GM21528 (cell line): Measurements from ENCODE around the gene IRF2BP2.
"Not testable (repeated sequence)": the region's sequence is repeated elsewhere in the genome, so short reads cannot be mapped to it uniquely, and the experiment has no call there.

ENCODE experiments used
- ATAC-seq: cut with Tn5 transposase; IDR thresholded peaks from one replicate; pipeline ENCODE4 v1.9.1; 2021; ENCODE audit warnings: mild to moderate bottlenecking, moderate library complexity; ENCODE audit not compliant: unreplicated experiment, low FRiP score

IRF2BP2 gene

DNA sequence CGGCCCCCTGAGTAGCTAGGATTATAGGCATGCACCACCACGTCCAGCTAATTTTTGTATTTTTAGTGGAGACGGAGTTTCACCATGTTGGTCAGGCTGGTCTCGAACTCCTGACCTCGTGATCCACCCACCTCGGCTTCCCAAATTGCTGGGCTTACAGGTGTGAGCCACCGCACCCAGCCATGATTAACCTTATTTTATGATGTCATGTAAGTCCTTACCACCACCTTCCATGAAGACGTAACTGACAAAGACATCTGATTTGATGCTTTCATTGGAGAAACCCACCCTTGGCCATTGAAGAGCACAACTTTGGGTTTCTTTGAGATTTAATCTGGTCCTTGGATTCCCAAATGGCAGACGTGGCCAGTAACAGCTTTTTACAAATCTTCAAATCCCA, 24.9 kb upstream of the IRF2BP2 start:
- not testable (repeated sequence) for ATAC-seq

DNA sequence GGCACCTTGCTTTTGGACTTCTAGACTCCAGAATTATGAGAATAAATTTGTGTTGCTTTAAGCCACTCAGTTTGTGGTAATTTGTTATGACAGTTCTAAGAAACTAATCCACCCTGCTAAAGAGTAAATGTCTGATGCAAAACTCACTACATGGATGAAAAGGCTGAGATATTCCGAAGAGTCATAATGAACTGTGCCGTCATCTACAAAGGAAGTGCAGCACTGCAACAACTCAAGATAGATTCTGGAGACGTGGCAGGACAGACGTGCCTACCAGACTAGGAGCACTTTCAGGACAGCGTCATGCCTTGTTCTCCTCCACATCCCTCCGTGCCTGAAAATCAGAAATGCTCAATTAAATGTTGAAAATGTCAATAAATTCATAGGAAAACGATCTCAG, 24.4 kb upstream of the IRF2BP2 start:
- no peak for ATAC-seq

GRCh38 chr1:234633246-234634003, 23.4 kb upstream of the IRF2BP2 start:
- no peak for ATAC-seq

- no peak for ATAC-seq
Observed at GRCh38 chr1:234632225-234632624, 22.2 kb upstream of the IRF2BP2 start.

- ATAC-seq: no peak
Observed at GRCh38 chr1:234631721-234632125, 21.7 kb upstream of the IRF2BP2 start.

GRCh38 chr1:234629026-234629425, 19.0 kb upstream of the IRF2BP2 start:
- ATAC-seq: no peak

DNA sequence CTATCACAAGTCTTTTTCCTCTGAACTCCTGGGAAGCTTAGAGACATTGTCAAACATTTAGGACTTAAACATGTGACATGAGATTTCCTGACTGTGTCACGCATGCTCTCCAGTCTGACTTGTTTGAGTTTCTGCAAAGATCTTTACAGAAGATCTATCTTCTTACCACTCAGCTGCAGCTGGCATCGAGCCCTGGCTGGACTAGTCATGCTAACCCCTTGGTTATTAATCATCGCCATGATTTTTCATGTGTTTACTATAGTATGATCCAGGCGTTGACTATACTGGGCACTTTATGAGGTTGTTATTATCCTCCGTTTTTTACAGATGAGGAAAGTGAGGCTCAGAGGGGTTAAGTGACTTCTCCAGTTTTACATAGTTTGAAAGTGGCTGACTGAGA, 18.1 kb upstream of the IRF2BP2 start:
- ATAC-seq: no peak

DNA sequence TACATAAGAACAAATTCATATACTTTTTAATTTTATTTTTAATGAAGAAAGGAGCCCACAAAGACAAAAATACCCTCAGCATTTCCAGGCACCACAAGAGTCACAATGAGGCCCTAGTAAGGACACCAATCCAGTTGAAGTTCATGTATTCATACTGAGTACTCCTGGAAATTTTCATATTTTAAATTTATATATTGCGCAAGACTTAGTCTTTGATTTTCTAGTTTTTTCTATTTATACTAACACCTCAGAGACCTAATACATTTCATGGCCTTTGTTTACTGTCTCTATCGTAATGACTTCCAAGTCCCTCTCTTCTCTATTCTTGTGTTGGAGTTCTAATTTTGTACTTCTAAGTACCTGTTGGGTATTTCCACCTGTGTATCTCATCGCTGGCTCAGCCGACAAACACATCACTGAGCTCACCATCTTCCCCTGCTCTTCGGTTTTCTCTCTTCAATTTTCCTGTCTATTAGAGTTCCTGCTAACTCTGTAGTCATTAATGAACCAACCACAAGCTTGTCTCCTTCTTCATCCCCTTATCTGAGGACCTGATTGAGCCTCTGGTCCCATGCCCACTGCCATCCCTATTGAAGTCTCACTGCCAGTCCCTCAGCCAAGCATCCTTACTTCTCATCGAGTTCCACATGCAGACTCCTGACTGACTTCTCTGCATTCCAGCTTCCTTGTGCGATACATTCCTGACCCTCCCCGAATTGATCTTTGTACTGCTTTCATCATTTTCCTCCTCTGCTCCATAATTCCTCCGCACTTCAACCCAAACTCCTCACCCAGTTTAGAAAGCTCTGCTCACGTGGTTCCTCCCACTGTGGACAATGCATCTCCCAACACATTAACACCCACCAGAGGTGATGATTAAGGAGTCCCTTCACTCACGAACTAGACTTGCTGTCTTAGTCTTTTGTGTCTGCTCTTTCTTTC, 17.3 kb upstream of the IRF2BP2 start:
- no peak for ATAC-seq

- ATAC-seq: no peak
Observed at GRCh38 chr1:234626391-234626790, 16.4 kb upstream of the IRF2BP2 start.

DNA sequence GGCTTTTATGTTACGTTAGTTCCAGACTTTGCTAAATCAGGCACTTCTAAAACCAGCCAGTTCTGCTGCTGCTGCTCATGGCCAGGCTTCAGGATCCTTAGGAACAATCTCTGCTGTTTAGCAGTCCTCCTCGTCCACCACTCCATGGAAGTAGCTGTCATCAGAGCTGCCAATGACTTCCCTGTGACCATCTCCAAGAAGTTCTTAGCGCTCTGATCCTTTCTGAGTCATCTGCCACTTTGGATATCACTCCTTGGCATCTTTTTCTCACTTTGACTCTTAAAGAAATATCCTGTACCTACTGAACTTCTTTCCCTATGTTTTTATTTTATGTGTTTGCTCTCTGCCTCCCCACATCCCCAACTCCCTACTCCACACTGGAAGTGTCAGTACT, 14.7 kb upstream of the IRF2BP2 start:
- ATAC-seq: no peak

DNA sequence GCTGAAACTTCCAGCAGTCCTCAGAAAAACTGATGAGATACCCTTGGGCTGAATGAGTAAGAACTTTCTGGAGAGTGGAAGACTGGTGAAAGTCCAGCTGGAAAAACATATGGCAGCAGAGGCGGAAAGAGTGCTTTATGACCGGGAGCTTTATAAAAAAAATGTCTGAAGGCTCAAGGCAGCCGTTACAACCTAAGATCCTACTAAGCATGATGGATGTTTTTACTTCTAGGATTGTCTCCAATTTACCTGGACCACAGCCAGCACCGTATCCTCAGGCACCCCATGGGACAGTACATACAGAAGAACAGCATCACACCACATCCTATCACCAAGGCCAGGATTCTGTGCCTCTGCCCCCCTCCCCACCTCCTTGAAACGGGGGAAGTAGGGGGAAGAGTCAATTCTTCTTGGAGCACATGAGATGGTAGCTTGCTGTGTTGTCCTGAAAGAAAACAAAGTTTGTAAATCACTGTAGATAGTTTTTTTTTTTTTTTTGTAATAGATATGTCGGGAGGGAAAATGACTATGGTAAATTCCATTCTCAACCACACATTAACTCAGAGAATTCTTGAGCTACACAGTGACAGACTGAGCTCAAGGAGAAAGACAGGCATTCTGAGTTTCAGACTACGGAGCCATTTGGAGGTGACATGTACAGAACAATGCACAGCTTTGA, 11.8 kb upstream of the IRF2BP2 start:
- ATAC-seq: no peak

- ATAC-seq: no peak
Observed at GRCh38 chr1:234621127-234621468, 11.1 kb upstream of the IRF2BP2 start.

DNA sequence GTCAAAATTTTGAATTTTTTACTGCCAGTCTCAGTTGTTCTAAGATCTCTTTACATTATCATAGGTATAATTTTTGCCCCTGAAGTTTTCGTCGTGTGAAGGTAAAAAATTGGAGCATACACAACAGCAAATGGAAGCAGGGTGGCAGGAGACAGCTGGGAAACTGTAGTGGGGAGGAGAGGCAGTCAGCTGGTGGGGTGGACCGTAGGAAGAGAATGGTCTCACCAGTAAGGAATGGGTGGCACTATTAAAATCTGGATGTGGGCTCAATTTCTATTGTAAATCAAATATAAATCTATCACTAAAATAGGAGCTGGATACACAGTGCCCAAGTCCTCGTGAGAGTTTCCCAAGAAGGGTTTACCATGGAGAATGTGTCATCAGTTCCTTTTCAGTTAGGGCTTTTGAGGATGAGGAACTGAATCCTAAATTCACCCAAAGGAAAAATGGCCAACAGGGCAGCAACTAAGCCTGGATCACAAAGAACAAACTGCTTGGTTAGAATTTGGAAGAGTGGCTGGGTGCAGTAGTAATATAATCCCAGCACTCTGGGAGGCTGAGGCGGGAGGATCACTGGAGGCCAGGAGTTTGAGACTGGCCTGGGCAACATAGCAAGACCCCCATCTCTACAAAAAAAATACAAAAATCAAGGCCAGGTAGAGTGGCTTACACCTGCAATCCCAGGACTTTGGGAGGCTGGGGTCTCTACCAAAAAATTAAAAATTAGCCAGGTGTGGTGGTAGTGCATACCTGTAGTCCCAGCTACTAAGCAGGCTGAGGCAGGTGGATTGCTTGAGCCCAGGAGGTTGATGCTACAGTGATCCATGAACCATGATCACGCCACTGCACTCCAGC, 10.5 kb upstream of the IRF2BP2 start:
- ATAC-seq: no peak

DNA sequence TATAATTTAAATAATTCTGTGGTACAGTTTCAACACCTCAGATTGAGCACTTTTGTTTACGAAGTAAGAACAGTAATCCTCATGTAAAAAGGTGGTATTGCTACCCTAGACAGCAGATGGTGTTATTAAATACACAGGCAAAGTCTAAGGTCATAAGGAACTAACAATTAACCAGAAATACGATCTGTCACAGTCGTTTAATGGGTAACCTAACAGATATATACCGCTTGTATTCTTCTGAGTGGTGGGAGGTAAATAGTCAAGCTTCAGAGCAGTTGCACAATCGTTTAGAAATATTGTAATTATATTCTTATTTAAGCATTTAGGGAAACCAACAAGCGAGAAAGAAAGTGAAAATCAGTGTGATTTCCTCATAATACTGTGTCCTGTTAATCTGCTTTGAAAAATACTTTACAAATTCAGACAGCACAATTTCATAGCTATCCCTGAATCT, 9.8 kb upstream of the IRF2BP2 start:
- no peak for ATAC-seq

- no peak for ATAC-seq
Observed at GRCh38 chr1:234619071-234619480, 9.1 kb upstream of the IRF2BP2 start.

DNA sequence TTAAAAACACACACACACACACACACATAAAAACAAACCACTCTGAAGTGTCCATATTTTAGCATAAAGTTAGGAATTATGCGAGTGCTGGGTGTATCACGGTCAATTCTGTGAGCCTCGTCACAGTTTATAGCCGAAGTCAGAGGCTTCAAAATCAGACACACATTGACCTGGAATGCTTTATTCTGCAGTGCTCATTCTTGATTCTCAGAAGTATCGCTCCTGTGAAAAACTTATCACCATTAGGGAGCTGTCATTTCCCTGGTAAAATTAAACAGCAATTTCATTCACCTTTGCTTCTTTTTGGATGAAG, 8.7 kb upstream of the IRF2BP2 start:
- ATAC-seq: no peak

DNA sequence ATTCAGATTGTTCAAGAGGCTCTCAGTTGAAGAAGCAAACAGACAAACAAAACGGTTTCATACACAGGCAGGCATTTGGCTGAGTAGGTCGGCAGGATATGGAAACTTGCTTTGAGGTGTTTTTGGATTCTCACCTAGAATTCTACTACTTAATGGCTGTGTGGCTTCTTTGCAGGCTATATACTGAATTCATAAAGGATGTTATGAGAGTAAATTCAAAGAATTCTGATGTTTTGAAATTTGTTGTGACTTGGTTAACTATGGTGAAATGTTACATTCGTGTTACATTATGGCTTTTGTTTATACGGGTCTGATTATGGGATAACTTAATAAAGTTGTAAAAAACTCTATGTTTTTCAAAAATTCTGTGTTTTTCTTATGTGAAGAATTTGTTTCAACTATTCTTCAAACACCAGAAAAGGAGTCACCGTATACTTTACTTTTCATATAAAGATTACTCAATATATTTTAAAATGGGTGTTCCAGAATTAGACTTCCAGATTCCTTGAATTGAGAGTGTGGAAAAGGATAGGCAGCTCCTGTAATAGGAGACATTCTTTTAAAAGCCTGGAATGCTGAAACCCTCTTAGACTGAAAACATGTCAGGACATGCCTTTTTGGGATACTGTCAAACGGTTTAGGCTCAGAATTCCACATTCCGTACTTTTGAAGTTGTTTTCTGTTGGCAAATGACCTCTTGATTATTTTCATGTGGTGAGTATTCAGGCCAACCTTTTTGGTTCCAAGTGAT, 8.2 kb upstream of the IRF2BP2 start:
- no peak for ATAC-seq

DNA sequence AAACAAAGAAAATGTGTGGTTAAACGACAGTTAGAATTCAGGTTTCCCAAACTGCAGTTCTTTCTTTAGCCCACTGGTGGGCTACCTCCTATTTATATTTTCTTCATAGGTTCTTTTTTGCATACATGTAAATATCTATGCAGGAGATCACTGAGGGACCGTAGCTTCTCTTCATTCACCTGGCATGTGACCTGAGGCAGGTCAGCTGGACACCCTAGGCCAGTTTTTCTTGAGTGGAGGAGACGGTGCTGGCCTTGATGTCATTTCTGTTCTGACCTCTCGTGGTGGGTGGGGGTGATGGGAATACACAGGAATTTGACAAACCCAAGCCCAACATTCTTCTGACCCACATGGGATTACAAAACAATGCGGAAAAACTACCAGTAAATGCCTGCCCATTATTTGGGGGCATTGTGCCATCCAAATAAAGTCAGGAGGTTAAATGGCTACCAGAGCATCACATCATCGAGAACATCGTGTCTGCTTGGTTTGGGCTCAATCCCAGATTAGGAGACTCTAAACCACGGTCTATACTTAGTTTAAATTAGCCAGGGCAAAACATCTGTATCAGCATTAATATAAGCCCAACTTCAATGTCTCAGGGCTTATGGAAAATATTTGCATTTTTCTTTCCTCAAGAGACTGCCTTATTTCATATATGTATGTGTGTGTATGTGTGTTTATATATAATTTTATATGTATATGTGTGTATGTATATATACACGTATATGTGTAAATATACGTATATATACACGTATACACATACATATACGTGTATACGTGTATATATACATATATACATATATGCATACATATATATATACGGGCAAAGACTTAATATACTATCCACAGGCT, 7.4 kb upstream of the IRF2BP2 start:
- no peak for ATAC-seq

GRCh38 chr1:234616644-234617043, 6.7 kb upstream of the IRF2BP2 start:
- no peak for ATAC-seq
